NCI-H2171 treated with DMSO at 0.1 percent for 48 hours (cell line): ENCODE measurements around the gene PCP2.

Experiments used
- DNase-seq: peaks from one replicate; lab custom pipeline; 2025; lab: John Stamatoyannopoulos, UW

Gene PCP2

DNA sequence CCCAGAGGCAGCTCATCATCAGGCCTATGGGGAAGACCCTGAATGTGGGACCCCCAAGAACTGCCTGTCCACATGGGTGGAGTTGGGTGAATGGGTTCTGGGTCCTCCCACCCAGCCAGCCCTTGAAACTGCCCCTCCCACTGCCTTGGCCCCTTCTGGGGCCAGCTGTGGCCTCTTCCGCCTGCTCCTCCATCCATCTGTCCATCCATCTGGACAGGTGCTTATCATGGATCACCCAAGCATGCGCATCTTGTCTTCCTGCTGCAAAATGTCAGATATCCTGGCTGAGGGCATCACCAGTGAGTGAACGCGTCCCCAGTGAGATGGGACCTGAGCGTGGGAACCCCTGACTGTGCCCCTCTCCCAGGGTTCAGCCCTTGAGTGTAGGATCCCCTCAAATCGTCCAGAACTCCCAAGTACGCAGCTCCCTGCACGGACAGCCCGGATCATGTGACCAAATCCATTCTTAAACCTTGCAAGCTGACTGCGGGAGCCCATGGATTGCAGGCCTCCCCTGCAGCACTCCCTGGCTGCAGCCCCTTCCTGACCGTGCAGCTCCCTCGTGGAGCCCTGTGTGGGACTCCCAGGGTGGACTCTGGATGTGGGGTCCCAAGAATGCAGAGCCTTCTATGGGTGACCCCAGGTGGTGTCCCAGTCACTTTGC is 5.4 kb upstream of the PCP2 start:
- DNase-seq, result peak; percentile 49

DNA sequence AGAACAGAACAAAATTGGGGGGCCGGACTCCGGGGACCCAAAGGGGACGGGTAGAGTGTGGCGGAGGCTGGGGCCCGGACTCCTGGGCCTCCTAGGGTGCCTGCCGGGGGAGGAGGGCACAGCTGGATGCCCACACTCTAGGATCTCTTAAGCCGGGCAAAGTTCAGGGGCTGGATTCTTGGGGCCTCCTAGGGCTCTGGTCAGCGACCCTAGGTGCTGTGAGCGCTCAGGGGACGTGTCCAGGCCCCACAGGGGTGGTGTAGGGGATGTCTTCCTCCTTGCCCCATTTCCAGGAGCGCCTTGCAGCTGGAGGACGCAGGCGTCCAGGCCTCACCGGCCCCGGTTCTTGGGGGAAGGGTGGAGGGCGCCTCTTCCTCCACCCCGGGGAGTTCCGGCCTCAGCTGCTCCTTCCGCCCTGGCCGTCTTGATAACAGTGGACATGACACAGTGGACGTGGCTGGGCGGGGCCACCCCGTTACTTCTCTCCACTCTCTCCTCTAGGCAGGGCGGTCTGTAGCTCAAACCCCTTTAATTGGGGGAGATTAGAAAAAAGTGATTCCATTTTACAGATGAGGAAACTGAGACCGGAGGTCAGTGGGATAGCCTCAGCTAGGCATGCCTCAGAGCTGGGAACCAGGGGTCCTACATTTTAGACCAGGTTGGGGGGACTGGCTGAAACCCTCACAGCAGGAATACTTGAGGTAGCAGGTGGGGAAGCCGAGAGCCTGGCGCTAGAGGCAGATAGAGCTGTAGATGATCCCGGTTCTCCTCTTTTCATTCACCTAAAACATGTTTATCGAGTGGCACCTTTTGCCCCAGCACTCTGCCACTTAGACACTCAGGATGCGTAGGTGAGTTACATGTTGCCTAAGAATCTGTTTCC is 4.1 kb upstream of the PCP2 start:
- DNase-seq, result no peak

DNA sequence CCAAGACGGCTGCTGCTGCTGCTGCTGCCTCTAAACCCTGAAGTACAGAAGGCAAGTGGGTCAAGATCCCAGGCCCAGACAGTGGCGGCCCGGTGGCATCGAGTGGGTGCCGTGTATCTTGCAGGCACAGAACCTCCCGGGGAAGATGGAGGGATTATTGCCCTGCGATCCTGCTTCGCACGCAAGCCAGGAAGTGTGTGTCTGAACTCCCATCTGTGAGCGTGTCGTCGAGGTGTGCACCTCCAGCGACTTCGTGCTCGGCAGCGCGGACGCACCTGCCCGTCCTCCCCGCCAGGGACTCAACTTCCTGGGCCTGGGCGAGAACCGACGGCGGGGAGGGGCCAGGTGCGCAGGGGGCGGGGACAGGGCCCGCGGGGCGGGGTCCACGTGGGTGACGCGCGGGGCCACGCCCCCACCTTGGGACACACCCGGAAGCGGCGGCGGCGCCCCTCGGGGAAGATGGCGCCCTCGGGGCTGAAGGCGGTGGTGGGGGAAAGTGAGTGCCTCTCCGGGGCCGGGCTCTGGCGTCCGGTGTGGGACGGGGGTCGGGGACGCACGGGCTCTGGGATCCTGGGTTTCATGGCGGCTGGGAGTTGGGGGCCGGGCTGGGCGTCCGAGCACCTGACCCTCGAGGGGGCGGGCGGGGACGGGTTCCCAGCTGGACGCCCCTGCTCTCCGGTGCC is 3.3 kb upstream of the PCP2 start, which contains the start of gene STXBP2:
TSS of gene STXBP2 (plus strand) at position 420 of the 683 bp plus-strand sequence. CDS start at position 460, 40 bp downstream.
- DNase-seq, result peak; percentile 69

DNA sequence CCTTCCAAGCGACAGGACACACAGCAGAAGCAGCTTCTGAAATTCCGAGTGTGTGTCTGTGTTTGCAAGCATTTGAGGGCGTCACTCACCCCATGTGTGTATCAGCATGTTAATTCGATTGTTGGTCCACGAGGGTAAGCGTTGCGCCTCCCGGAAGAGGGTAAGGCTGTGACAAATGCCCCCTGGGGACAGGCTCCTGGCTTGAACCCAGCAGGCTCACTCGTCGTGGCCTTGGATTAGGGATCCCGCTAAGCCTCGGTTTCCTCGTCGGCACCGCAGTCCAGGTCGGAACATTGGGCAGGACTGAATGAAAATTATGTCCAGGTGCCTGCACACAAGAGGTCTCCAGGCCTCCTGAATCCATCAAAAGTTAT is 2.8 kb upstream of the PCP2 start:
- no peak for DNase-seq

DNA sequence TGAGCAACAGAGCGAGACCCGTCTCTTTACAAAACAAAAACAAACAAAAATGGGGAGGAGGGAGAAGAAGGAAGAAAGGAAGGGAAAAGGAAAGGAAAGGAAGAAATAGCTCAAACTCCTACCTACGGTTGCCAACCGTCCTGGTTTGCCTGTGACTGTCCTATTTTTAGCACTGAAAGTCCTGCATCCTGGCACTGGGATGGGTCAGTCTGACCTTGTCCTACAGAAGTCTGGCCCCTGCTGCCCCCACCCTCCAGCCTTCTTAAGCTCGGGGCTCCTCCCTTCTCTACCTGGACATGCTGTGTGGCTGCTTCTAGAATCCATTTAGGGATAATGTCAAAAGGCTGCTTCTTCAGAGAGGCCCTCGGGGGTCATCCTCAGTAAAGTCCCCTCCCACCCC is 2.2 kb upstream of the PCP2 start:
- DNase-seq, result no peak

DNA sequence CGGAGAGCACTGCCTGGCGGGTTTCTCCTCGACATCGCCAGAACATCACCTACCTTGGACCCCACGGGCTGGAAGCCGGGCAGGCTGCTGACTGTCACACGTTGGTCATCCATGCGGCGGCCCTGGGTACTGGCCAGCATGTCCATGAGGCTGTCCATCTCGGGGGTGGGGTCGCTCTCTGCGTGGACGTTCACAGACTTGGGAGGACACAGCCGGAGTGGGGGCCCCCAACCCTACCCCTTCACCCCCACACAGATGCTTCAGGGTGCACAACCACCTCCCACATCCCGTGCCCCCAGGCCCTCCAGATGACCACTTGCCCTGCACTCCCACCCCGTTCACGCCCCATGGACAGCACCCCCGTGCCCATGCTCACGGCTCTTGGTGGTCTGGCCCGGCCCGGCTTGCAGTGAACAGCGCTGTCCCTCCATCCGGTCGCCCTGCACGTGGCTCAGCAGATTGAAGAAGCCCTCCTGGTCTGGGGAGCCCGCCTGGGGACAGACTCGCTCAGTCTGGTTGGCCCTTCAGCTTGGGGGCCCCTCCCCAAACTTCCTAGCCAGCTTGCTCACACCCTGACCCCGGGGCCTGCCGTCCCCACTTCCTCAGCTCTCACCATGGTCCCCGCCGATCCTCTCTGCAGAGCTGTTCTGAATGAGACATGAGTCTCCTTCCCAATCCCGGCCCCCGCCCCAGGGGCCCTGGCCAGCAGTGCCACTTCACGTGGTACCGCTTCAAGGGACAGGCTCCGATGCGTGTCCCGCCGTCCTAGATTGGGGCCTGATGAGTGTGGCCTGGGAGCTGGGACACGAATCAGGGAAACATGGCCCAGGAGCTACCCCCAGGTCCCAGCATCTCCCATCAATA is 947 bp downstream of the PCP2 start:
- DNase-seq, result no peak

DNA sequence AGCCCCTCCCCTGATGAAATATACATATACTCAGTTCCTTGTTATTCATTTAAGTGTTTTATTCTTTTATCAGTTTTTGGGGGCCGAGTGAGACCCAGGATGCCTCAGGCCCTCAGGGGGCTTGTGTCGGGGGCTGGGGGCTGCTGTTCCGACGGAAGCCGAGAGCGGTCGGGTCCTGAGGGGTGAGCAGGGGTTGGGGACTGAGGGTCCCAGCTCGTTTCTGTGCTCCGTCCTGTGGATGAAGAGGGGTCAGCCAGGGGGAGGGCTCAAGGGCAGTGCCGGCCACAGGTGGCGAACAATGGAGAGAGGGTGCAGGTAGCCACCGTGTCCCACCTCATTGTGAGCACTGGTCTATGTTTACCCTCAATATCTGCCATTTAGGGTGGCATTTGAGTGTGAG is 1.9 kb downstream of the PCP2 start:
- DNase-seq, result no peak

DNA sequence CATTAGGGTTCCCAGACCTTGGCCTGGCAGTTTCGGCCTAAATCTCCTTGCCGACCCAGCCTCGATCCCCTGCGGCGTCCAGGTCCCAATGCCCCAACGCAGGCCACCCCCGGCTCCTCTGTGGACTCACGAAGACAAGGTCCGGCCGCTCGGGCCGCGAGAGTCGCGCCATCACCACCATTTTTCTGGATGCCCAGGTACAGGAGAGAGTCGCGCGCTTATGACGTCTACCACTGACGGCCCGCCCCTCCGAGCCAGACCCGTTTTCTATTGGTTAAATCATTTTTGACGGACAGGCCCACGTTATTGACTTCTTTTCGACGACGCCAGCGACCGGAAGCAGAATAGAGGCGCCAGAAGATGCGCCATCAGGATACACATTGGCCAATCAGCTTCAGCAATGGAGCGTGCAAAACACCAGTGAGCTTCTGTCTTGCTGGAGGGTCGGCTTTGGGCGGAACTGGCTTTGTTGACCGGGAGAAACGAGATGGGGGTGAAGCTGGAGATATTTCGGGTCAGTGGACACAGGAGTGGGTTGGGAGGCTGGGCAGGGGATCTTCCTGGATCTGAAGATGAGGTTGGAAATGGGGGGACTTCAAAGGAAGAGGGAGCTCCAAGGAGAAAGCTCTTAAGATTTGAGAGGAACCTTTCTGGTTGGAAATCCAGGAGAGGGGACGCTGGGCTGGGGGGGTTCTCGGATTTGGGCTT is 4.0 kb downstream of the PCP2 start, which contains the start of the genes PET100 and XAB2:
TSS of gene PET100 (plus strand) at position 447 of the 708 bp plus-strand sequence. CDS start at position 488, 41 bp downstream.
TSS of gene XAB2 (minus strand) at position 199 of the 708 bp plus-strand sequence. CDS start at position 181, 18 bp downstream.
- DNase-seq, result peak; percentile 98

DNA sequence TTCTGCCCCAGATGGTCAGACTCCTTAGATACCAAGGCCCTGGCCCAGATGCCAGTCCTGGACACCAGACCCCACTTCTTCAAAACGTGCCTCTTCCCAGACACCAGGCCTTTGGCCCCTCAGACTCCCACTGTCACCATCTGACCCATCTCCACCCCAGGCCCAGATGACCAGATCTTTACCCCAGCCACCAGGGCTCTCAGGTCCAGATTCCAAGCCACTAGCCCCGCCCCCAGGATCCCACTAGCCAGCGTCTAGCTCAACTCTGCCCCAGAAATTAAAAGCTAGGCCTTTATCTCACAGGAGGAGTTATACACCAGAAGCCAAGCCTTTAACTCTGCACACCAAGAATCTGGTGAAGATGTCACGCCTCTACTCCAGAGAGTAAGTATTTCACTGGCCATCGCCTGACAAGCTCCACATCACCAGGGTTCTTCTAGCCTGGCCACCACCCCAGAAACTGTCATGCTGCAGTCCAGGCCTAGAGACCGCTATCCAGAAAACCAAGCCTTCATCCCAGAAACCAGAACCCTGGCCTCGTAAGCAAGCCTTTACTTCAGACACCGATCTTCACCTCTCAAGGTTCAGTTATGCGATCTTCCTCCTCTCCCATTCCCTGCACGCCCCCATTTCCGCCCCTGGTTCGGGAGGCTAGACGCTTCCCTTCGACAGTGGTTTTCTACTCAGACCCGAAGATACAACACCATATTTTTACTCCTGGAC is 4.8 kb downstream of the PCP2 start:
- no peak for DNase-seq

DNA sequence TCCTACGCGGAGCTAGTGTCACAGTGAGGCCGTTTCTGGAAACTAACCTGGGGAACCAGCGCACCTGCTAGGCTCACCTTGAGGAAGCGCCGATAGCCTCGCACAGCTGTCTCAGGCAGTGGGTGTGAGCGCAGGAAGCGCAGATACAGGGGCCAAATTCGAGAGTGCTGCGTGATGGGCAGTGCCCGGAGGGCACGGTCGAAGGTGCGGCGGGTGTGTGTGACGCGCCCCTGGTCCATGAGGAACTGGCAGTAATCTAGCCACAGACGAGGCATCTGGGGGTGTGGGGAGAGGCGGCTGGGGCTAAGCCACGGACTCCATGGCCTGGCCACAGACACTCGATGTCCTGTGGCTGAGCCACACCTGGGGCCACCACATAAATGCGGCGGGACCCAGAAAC is 6.4 kb downstream of the PCP2 start:
- no peak for DNase-seq

DNA sequence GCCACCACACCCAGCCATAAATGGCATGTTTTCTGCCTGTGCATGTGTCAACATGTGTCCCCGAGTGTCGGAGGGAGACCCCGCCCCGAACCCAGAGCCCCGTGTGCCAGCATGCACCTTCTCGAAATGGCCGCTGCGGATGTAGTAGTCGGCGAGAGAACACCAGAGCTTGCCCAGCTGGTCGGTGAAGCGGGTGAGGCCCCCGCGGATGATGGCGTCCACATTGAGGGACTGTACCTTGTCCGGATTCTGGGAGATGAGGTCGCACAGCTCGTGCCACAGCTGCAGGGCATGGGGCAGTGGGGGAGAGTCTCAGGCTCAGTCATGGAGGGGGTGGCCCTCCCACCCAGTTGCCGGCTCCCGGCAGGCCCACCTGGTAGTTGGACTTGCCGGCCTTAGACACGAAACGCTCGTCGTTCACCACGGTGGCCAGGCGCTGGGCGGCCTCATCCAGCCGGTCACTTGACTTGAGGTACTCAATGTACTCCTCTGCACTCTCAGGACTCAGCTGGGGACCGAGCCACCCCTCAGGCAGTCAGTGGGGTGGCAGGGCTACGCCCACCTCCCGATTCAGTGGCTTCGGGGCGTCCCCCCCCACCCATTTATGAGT is 7.7 kb downstream of the PCP2 start:
- DNase-seq, result no peak

DNA sequence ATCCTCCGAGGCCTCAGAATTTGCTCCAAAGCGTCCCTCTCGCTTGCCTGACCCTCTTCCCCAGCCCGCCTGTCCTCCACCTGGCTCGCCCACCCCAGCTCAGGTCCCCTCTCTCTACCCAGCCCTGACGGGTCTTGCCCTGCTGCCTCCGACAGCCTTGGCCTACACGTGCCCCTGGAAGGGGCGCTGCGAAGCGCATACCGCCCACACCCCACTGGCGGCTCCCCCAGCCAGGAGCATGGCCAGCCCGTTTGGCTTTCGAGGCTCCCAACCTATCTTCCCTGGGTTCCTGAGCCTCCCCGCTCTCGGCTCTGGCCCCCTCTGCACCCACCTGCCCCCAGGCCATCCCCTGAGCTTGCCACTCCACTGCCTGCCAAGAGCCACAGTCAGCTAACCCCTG is 8.7 kb downstream of the PCP2 start:
- no peak for DNase-seq

DNA sequence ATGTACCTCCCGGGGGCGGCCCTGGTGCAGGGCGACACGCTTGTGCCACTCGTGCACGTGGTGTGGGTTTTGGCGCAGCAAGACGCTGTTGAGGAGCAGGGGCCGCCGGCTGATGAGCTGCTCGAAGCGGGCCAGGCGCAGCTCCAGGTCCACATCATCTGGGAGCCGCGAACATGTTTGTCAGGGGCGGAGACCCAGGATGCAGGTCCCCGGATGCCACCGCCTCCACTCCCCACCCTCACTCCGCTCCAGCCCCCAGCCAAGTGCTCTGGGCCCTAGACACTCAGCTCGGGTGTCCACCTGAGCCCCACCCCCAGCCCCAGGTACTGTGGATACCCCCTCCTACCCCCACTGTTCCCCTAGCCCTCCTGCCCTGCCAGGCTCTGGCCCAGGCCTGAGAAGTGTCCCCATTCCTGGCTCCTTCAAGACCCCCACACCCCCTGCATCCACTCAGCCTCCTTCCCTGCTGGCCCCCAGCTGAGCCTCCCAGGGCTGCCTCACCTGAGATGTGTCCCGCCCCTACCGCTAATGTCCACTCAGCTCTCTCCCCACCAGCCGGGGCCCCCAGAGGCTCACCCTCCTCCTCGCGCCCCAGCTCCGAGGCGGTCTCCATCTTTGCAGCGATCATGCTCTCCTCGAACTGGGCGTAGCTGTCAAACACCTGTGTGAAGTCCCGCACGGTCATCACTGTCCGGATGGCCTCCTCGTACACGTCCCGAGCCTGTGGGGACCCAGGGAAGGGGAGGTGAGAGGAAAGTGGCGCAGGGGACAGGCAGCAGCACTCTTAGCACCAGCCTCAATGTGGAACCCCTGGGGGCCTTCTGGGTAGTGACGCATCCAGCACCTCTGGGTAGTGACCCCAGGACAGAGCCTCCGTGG is 9.6 kb downstream of the PCP2 start:
- DNase-seq, result no peak

DNA sequence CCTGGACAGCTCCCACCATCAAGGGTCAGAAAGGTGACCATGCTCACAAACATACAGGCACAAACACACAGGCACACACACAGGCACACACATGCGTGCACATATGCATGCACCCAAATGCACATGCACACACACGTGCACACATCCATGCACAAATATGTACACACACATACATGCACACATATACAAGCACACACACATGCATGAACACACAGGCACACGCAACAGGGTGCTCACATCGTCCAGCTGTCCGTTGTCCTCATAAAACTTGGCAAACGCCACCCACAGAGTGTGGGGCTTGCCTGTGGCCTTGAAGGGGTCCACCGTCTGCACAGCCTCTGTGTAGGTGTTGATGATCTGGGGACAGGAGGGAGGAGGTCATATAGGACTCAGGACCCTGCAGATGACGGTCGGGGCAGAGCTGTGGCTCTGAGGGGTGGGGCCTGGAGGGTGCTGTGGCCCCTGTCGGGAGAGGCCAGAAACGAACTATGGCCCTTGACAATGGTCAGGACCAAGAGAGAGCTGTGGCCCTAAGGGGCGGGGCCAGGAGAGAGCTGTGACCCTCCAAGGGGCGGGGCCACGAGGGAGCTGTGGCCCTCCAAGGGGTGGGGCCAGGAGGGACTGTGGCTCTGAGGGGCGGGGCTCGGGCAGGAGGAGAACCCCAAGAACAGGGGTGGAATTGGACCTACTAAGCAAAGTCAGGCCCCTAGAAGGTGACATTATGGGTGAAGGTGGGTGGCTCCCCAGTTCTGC is 10.4 kb downstream of the PCP2 start:
- DNase-seq, result no peak

DNA sequence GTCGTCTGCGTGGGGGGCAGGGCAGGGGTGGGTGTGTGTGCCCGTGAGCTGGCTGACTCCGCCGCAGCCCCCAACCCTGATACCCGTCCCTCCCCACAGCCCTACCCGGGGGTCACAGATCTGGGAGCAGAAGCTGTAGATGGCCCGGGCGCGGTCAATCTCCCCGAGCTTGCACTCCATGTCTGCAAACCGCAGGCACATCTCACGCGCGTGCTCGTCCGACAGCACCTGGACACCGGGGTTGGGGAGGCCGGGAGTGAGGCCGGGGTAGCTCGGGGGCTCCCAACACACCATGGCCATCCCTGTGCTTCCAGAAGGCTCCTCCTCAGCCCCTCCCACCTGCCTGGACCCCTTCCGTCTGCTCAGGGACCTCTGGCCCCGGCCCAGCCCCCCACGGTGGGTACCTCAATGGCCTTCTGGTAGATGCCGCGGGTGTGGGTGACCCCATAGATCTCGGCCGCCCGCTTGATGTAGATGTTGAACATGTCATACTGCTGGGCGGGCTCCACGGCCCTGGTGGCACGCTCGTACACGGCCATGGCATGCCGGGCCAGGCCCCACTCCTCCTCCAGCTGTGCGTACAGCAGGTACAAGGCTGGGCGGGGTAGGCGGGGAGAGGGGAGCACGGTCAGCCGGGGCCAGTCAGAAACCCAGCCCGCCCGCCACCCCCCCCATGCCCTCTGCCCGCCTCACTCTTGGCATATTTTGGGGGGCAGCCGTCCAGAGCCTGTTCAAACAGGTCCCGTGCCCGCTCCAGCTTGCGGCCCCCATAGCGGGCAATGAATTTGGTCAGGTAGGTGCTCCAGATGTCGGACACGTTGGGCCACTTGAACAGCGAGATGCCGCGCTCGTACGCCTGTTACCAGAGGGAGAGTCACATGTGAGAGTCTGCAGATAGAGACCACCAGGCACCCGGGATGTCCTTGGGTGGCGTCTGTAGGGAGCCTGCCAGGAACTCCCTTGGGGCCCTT is 12.8 kb downstream of the PCP2 start:
- no peak for DNase-seq

DNA sequence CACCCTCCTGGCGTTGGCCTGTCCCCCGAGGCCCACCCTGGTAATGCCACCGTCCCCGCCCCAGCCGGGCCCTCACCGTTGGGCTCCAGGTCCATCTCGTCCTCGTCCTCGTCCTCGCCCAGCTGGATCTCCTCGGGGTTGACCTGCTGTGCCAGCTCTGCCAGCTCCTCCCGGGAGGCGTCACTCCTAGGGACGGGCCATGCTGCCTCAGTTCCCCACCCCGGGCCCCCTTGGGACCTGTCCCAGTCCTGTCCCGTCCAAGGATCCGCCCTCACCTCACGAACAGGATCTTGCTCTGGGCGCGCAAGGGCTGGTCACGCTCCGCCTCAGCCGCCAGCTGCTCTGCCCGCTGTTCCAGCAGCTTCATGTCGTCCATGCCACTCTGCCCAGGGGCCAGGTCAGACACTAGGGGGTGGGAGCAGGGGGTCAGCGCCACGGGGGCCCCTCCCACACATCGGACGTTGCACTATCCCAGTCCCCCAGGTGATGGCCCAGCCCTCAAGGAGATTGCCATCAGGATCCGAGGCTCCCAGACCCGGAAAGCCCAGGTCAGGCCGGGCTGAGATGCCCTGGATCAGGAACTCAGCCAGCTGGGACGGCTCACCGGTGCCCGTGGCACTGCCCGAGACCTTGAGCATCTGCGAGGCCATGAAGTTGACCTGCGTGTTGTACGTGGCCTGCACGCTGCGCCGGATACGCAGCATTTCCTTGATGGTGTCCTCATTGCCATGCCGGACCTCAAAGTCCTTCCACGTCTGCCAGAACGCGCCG is 13.7 kb downstream of the PCP2 start:
- DNase-seq, result no peak
